GM21619 (cell line): Measurements from ENCODE around the gene ZFP64.
"Not testable (repeated sequence)": the region's sequence is repeated elsewhere in the genome, so short reads cannot be mapped to it uniquely, and the experiment has no call there.

Experiments
- ATAC-seq: cut with Tn5 transposase; IDR thresholded peaks from one replicate; pipeline ENCODE4 v1.9.1; 2021; ENCODE audit not compliant: unreplicated experiment

ZFP64 gene

GRCh38 chr20:52160049-52160570 is 31.5 kb downstream of the ZFP64 start:
- ATAC-seq, result no peak

DNA sequence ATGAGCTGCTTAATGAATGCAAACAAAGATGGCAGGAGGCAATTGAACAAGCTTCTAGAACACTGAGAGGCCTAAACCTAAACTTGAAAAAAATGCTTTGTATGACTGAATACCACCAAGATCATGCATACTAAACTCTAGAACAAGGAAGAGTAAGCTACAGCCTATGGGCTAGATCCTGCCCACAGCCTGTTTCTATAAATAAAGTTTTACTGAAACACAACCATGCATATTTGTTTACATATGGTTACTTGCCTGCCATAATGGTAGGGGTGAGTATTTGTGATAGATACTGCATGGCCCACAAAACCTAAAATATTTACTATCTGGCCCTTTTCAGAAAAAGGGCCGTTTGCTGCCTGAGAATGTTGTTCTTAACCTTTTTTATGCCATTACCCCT is 37.0 kb downstream of the ZFP64 start:
- no peak for ATAC-seq

GRCh38 chr20:52153896-52154295 is 37.7 kb downstream of the ZFP64 start:
- no peak for ATAC-seq

- ATAC-seq, result no peak
Observed at GRCh38 chr20:52152921-52153320, 38.7 kb downstream of the ZFP64 start.

DNA sequence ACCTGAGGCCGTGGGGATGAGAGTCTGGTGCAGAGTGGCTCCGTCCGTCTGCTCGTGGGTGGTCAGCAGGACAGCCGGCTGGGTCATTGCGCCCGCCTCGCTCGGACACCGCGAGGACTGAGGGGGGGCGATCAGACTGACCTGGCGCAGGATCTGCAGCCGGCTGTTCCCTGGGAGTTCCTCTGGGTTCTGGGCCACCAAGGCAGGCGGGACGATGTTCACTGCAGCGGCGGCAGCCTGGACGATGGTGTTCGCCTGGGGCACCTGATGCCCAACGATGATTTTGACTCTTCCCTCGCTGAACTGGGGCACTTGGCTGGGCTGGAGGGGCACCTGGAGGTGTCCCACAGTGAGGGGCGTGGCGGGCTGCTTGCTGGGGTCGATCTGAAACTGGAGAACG is 39.2 kb downstream of the ZFP64 start:
- ATAC-seq, result no peak

- ATAC-seq, result no peak
Observed at GRCh38 chr20:52150440-52151258, 40.9 kb downstream of the ZFP64 start.

GRCh38 chr20:52145587-52145986 is 46.0 kb downstream of the ZFP64 start:
- ATAC-seq, result no peak

- ATAC-seq, result no peak
Observed at GRCh38 chr20:52143277-52143676, 48.3 kb downstream of the ZFP64 start.

DNA sequence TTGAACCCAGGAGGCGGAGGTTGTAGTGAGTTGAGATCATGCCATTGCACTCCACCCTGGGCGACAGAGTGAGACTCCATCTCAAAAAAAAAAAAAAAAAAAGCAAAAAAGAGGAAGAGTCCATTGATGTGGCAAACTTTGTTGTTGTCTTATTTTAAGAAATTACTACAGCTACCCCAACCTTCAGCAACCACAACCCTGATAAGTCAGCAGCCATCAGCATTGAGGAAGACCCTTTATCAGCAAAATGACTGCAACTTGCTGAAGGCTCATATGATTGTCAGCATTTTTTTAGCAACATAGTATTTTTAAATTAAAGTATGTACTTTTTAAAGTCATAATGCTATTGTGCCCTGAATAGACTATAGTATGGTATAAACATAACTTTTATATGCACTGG is 48.8 kb downstream of the ZFP64 start:
- ATAC-seq, result no peak

DNA sequence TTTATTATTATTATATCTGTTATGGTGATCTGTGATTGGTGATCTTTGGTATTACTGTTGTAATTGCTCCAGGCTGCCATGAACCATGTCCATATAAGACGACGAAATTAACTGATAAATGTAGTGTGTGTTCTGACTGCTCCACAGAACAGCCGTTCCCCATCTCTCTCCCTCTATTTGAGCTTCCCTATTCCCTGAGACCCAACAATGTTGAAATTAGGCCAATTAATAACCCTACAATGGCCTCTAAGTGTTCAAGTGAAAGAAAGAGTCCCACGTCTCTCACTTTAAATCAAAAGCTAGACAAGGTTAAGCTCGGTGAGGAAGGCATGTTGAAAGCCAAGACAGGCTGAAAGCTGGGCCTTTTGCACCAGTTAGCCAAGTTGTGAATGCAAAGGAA is 51.6 kb downstream of the ZFP64 start:
- no peak for ATAC-seq

- ATAC-seq, result no peak
Observed at GRCh38 chr20:52137850-52138249, 53.7 kb downstream of the ZFP64 start.

GRCh38 chr20:52133714-52134113 is 57.9 kb downstream of the ZFP64 start:
- not testable (repeated sequence) for ATAC-seq

DNA sequence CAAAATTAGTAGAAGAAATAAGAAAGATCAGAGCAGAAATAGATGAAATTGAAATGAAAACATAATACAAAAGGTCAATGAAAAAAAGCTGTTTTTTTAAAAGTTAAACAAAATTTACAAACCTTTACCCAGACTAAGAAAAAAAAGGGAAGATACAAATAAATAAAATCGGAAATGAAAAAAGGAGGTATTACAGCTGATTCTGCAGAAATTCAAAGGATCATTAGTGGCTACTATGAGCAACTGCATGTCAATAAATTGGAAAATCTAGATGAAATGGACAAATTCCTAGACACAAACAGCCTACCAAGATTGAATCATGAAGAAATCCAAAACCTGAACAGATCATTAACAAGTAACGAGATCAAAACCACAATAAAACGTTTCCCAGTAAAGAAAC is 59.2 kb downstream of the ZFP64 start:
- no peak for ATAC-seq

DNA sequence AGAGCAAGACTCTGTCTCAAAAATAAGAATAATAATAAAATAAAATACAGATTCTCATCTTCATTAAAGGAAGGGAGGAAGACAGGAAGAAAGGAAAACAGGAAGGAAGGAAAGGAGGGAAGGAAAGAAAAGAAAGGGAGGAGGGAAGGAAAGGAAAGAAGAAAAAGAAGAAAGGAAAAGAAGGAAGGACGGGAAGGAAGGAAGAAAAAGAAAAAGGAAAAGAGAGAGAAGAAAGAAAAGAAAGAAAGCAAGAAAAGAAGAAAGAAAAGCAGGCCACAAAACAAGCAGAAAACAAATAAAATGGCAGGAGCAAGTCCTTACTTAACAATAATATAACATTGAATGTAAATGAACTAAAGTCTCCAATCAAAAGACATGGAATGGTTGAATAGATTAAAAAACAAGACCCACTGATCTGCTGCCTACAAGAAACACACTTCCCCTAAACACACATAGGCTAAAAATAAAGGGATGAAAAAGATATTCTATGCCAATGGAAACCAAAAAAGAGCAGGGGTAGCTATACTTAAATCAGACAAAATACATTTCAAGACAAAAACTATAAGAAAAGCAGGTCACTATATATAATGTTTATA is 60.4 kb downstream of the ZFP64 start:
- ATAC-seq, result no peak

GRCh38 chr20:52130406-52130805 is 61.2 kb downstream of the ZFP64 start:
- ATAC-seq, result no peak

DNA sequence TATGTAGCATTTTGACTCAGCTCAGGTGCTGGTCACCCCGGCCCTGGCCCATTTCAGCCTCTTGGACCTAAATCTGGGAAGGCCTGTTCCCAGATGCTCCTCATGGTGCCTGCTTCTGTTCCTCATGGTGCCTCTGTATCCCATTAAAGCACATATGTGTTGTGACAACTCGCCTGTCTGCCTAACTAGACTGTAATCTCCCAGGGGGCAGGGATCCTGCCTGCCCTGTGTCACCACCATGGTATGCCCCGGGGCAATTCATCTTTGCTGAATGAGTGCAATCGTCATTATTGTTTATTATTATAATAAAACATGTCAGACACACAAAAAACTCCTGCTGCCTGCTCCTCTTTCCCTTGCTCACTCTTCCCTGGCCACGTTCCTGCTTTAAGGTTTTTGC is 62.0 kb downstream of the ZFP64 start:
- no peak for ATAC-seq

- no peak for ATAC-seq
Observed at GRCh38 chr20:52127309-52127708, 64.3 kb downstream of the ZFP64 start.

DNA sequence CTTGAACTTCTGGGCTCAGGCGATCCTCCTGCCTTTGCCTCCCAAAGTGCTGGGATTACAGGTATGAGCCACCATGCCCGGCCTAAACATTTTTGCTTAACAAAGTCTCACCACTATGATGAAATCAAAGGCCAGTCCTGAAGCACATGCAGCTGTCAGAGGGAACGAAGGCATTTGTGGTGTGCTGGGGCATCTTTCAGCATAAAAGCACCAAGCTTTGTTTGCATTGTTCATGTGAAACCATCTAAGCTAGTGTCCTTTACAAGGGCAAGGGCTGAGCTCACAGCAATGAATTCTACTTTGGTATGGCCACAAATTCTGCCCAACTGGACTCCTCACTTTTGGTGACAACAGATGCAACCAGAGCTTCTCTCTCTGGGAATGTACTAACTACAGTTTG is 66.8 kb downstream of the ZFP64 start:
- ATAC-seq, result no peak

DNA sequence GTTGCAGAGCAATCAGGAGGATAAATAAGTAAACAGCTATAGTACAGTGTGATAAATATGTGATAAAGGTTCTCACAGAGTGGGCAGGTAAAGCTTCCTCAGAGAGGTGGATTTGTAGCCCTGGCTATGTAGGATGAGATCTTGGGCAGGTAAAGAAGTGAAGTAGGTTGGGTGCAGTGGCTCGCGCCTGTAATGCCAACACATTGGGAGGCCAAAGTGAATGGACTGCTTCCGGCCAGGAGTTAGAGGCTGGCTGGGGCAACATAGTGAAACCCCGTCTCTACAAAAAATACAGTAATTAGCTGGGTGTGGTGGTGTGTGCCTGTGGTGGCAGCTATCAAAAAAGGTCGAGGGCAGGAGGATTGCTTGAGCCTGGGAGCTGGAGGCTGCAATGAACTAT is 72.9 kb downstream of the ZFP64 start:
- ATAC-seq, result no peak

DNA sequence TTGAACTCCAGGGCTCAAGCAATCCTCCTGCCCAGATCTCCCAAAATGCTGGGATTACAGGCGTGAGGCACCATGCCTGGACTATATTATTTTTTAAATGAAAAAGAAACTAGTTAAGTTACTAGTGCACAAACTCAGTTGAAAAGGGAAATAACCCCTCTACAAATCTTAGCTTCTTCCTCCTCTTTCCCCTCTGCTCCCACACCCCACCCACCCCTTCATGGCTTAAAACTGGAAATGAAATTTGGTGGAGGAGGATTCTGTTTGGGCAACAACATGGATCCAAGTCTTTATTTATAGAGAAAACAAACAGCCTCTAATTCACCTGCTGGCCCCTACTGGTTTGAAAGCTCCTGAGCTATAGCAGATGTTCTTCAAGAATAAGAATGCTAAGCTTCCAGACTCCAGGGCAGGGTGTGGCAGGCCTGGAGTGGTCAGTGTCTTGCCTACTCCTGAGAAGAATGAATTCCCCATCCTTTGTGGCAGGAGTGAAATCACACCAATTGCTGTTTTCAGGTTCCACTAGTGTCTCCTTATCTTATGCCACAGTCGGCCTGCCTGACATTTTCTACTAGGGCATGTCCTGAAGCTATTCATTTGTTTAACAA is 73.5 kb downstream of the ZFP64 start:
- no peak for ATAC-seq

GRCh38 chr20:52110456-52110855 is 81.1 kb downstream of the ZFP64 start:
- ATAC-seq, result no peak
